Measurements from ENCODE around the gene KCND2. TPM values are rescaled to one million over a fixed set of nuclear protein-coding genes. Genes with fewer than 3 reads are reported as not detected.

The KCND2 gene
- total RNA-seq, 2 experiments from 2014 or later: not detected

DNA sequence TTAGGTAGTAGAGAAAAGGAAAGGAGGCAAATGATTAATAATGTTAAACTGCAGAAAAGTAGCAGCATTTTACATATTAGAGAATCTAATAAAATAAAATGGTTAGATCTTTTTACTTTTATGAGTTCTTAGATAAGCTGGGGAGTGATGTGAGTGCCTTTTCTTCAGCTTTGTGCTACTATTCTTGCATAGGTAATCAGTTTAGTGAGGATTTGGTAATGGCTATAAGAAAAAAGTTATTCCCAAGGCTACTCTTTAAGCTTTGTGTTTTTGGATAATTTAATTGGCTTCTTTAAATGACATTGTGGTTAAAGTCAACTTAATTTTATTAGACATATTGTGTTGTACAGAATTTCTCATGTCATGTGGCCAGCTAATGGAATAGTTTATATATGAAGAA is 3.7 kb downstream of the KCND2 start:
- Histone ChIP-seq H3K9me2 (ENCODE audit: insufficient read depth, low read length) (no peaks in the 10 kb centered on the region), H3K9me3 (ENCODE audit: low read length) (no peaks in the 10 kb centered on the region), H3K4me1 (ENCODE audit: insufficient read depth, low read length, poor library complexity, severe bottlenecking) (no peaks in the 10 kb centered on the region), H3K4me3 (ENCODE audit: low read depth, low read length, poor library complexity, severe bottlenecking) (no peak overlapping the region), H3K36me3 (ENCODE audit: insufficient read depth, low read length) (no peaks in the 10 kb centered on the region), H3K79me2 (ENCODE audit: insufficient read depth, low read depth, low read length) (no peaks in the 10 kb centered on the region), H3K4me2 (ENCODE audit: low read length) (no peak overlapping the region), H3K27ac (ENCODE audit: low read depth, low read length, poor library complexity, severe bottlenecking) (no peak overlapping the region), H4K20me1 (ENCODE audit: insufficient read depth, low read length) (no peaks in the 10 kb centered on the region), H2AFZ (ENCODE audit: low read length) (no peak overlapping the region)
- intact Hi-C loops (cut with micrococcal nuclease; ENCODE audit: unreplicated experiment): no loop called here
- no peak for DNase-seq (ENCODE audit: low spot score)
- no peak for TF ChIP-seq EZH2phosphoT487 (IDR thresholded peaks at IDR 0.05; ENCODE audit: borderline replicate concordance, low read depth, low read length)
- TF ChIP-seq, protein P1, sequence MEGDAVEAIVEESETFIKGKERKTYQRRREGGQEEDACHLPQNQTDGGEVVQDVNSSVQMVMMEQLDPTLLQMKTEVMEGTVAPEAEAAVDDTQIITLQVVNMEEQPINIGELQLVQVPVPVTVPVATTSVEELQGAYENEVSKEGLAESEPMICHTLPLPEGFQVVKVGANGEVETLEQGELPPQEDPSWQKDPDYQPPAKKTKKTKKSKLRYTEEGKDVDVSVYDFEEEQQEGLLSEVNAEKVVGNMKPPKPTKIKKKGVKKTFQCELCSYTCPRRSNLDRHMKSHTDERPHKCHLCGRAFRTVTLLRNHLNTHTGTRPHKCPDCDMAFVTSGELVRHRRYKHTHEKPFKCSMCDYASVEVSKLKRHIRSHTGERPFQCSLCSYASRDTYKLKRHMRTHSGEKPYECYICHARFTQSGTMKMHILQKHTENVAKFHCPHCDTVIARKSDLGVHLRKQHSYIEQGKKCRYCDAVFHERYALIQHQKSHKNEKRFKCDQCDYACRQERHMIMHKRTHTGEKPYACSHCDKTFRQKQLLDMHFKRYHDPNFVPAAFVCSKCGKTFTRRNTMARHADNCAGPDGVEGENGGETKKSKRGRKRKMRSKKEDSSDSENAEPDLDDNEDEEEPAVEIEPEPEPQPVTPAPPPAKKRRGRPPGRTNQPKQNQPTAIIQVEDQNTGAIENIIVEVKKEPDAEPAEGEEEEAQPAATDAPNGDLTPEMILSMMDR (conservative IDR thresholded peaks at IDR 0.05; ENCODE audit: low read length): no peak
- ChIA-PET POLR2A (interaction anchor here (0.6 kb wide), 1 partner anchor 916 kb away, joined by 3 read pairs; no protein-coding TSS in a partner anchor), CTCF (ENCODE audit: unreplicated experiment) (no interaction called here)
- no TSS peak for BruUV-seq (replicated peaks)

DNA sequence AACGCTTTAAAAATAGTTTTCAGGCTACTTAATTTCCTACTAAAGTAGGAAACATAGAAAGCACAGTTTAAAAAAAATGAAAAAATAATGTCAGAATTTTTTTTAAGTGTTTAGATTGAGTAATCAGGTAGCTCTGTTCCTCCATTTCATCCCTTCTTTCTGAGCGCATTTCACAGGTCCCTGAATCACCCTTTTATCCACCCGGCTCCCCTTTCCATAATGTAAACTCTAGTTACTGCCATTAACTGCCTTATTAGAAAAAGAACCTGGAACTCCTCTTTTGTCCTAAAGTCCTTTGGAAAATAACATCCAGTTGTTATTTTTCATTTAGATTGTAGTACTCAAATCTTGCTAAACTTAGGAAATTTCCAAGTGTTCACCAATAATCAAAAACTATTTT is 5.8 kb downstream of the KCND2 start:
- Histone ChIP-seq H3K9me3 (ENCODE audit: low read length) (no peaks in the 10 kb centered on the region), H2AFZ (ENCODE audit: low read length) (no peak overlapping the region), H3K4me1 (ENCODE audit: insufficient read depth, low read length, poor library complexity, severe bottlenecking) (no peaks in the 10 kb centered on the region), H3K27ac (ENCODE audit: low read depth, low read length, poor library complexity, severe bottlenecking) (no peak overlapping the region), H3K79me2 (ENCODE audit: insufficient read depth, low read depth, low read length) (no peaks in the 10 kb centered on the region), H3K9me2 (ENCODE audit: insufficient read depth, low read length) (no peaks in the 10 kb centered on the region), H3K36me3 (ENCODE audit: insufficient read depth, low read length) (no peaks in the 10 kb centered on the region), H3K4me2 (ENCODE audit: low read length) (no peak overlapping the region), H4K20me1 (ENCODE audit: insufficient read depth, low read length) (no peaks in the 10 kb centered on the region), H3K4me3 (ENCODE audit: low read depth, low read length, poor library complexity, severe bottlenecking) (no peak overlapping the region)
- intact Hi-C loops (cut with micrococcal nuclease; ENCODE audit: unreplicated experiment): no loop called here
- TF ChIP-seq, protein P1 (conservative IDR thresholded peaks at IDR 0.05; ENCODE audit: low read length): no peak
- no peak for TF ChIP-seq EZH2phosphoT487 (IDR thresholded peaks at IDR 0.05; ENCODE audit: borderline replicate concordance, low read depth, low read length)
- ChIA-PET CTCF (ENCODE audit: unreplicated experiment) (interaction anchor here (0.5 kb wide), 1 partner anchor 12 kb away, joined by 3 read pairs; no protein-coding TSS in a partner anchor), POLR2A (no interaction called here)
- DNase-seq (ENCODE audit: low spot score): no peak
- BruUV-seq (replicated peaks): no TSS peak

DNA sequence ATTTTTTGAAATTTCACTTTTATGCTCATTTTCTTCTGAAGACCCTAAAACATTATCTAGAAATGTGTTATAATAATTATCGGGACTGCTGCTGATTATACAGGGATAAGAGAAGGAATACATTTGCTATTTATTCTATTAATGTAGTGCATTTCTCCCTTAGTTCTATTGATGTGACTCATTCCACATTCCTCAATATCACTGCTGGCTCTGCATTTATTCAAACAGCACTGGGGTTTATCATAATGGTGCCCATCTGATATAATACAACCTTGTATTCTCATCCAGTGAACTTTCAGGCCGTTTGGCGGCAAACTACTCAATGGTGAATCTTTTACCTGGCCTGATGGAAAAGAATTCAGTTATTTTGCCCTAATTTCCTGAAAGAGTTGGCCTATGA is 7.8 kb downstream of the KCND2 start:
- CTCF ChIA-PET (ENCODE audit: unreplicated experiment): no interaction called here
- intact Hi-C loops (cut with micrococcal nuclease; ENCODE audit: unreplicated experiment): no loop called here

More for the DNA sequence above, 7.8 kb downstream of the KCND2 start:
- POLR2A ChIA-PET: interaction anchor here (0.6 kb wide), 1 partner anchor 157 kb away, joined by 3 read pairs; no protein-coding TSS in a partner anchor
- Histone ChIP-seq H3K27ac (ENCODE audit: low read depth, low read length, poor library complexity, severe bottlenecking) (no peak overlapping the region), H4K20me1 (ENCODE audit: insufficient read depth, low read length) (no peaks in the 10 kb centered on the region), H3K79me2 (ENCODE audit: insufficient read depth, low read depth, low read length) (no peaks in the 10 kb centered on the region), H3K4me3 (ENCODE audit: low read depth, low read length, poor library complexity, severe bottlenecking) (no peak overlapping the region), H3K4me1 (ENCODE audit: insufficient read depth, low read length, poor library complexity, severe bottlenecking) (no peaks in the 10 kb centered on the region), H2AFZ (ENCODE audit: low read length) (no peak overlapping the region), H3K9me3 (ENCODE audit: low read length) (no peaks in the 10 kb centered on the region), H3K4me2 (ENCODE audit: low read length) (no peak overlapping the region), H3K9me2 (ENCODE audit: insufficient read depth, low read length) (no peaks in the 10 kb centered on the region), H3K36me3 (ENCODE audit: insufficient read depth, low read length) (no peaks in the 10 kb centered on the region)
- TF ChIP-seq EZH2phosphoT487 (IDR thresholded peaks at IDR 0.05; ENCODE audit: borderline replicate concordance, low read depth, low read length): no peak
- no TSS peak for BruUV-seq (replicated peaks)
- DNase-seq (ENCODE audit: low spot score): no peak
